Fibroblast of the aortic adventitia (primary cell): ENCODE data around the gene MGAT5. TPM values are rescaled to one million over a fixed set of nuclear protein-coding genes. Genes with fewer than 3 reads are reported as not detected.

Experiments used
- DNase-seq: peaks from one replicate; pipeline ENCODE4 v3.0.0-alpha.2; 2010; ENCODE audit warnings: low read depth
- H3K4me3 ChIP-seq: 2 replicates; pipeline ENCODE4 v1.5.1; 2011; ENCODE audit warnings: low read depth, mild to moderate bottlenecking, control low read depth, low read length, moderate library complexity
- total RNA-seq: library from RNA; depleted of rRNA; stranded (reverse); fragments of >200 nt; gene quantifications from 2 replicates; pipeline ENCODE4 v1.2.3, GENCODE V29; 2012; ENCODE audit warnings: low replicate concordance
- TF ChIP-seq, protein P1 (sequence below): IDR thresholded peaks from 2 replicates; pipeline ENCODE4 v1.5.1; 2011; ENCODE audit warnings: mild to moderate bottlenecking, low read length, control low read depth, inconsistent platforms; ENCODE audit not compliant: insufficient read depth

The MGAT5 gene
- total RNA-seq, 1 donor: 46.5 TPM

GRCh38 chr2:134351899-134352298 lies 98.0 kb downstream of the MGAT5 start:
- TF ChIP-seq, protein P1, sequence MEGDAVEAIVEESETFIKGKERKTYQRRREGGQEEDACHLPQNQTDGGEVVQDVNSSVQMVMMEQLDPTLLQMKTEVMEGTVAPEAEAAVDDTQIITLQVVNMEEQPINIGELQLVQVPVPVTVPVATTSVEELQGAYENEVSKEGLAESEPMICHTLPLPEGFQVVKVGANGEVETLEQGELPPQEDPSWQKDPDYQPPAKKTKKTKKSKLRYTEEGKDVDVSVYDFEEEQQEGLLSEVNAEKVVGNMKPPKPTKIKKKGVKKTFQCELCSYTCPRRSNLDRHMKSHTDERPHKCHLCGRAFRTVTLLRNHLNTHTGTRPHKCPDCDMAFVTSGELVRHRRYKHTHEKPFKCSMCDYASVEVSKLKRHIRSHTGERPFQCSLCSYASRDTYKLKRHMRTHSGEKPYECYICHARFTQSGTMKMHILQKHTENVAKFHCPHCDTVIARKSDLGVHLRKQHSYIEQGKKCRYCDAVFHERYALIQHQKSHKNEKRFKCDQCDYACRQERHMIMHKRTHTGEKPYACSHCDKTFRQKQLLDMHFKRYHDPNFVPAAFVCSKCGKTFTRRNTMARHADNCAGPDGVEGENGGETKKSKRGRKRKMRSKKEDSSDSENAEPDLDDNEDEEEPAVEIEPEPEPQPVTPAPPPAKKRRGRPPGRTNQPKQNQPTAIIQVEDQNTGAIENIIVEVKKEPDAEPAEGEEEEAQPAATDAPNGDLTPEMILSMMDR: no peak
- no peak overlapping the region for H3K4me3 ChIP-seq
- DNase-seq: no peak

- DNase-seq: no peak
- H3K4me3 ChIP-seq: no peak overlapping the region
- TF ChIP-seq, protein P1: no peak
Measured at GRCh38 chr2:134352844-134353243, 99.0 kb downstream of the MGAT5 start.

DNA sequence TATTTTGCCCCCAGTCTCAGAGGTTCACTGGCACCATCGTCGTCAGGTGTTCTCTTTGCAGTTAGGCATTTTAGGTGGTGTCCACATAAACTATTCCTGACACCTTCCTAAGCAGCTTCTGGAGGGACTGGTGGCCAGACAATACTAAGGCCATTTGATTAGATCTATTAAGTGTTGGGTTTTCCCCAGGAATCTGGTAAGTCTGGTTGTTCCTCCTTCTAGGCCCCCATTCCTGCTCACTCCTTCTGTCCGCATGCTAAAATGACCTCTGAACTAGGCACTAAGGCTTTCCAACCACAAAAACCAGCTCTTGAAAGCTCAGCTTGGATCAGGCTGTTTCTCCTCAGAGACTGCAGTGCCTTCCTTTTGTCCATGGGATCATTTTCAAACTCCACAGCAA lies 100.7 kb downstream of the MGAT5 start:
- DNase-seq: no peak
- H3K4me3 ChIP-seq: no peak overlapping the region
- TF ChIP-seq, protein P1: no peak

- no peak overlapping the region for H3K4me3 ChIP-seq
- no peak for DNase-seq
- TF ChIP-seq, protein P1: no peak
Measured at GRCh38 chr2:134357814-134358213, 103.9 kb downstream of the MGAT5 start.

- TF ChIP-seq, protein P1: no peak
- H3K4me3 ChIP-seq: no peak overlapping the region
- DNase-seq: no peak
Measured at GRCh38 chr2:134359367-134360081, 105.7 kb downstream of the MGAT5 start.

GRCh38 chr2:134360745-134361487 lies 107.0 kb downstream of the MGAT5 start:
- no peak overlapping the region for H3K4me3 ChIP-seq
- TF ChIP-seq, protein P1: no peak
- peak; percentile 42 for DNase-seq
